PC-3 (cell line): ENCODE measurements around the gene MAP2K5. TPM values are rescaled to one million over a fixed set of nuclear protein-coding genes. Genes with fewer than 3 reads are reported as not detected.

Experiments used
- ATAC-seq: fragments of 200-7000 bp; cut with Tn5 transposase; 2 replicates; pipeline ENCODE4 v1.9.1; 2020; ENCODE audit warnings: mild to moderate bottlenecking, moderate library complexity
- BruUV-seq: library from RNA; stranded (reverse); fragments of 400-500 nt; replicated peaks from 2 replicates; lab custom pipeline; 2021; lab: Mats Ljungman, UMichigan
- CTCF ChIA-PET: fragments of 300-600 bp; sonication (Branson Sonifier 250); formaldehyde crosslinking; loops from one replicate; lab custom pipeline; 2022; ENCODE audit warnings: antibody characterized with exemption; lab: Charles Lee
- POLR2A ChIA-PET: fragments of 300-600 bp; sonication (Branson Sonifier 250); formaldehyde crosslinking; loops from one replicate; lab custom pipeline; 2022; ENCODE audit warnings: antibody characterized with exemption; ENCODE audit not compliant: unreplicated experiment; lab: Charles Lee
- DNase-seq: peaks from one replicate; pipeline ENCODE4 v3.0.0-alpha.2; 2015
- H2AFZ ChIP-seq: fragments of 300-600 bp; sonication (generic); 2 replicates; pipeline ENCODE4 v1.6.0; 2016; ENCODE audit warnings: antibody characterized with exemption, low read length
- H3F3A ChIP-seq: fragments of 300-600 bp; sonication (generic); one replicate; pipeline ENCODE4 v1.6.0; 2017; ENCODE audit warnings: antibody characterized with exemption, low read length, control low read depth, mild to moderate bottlenecking; ENCODE audit not compliant: unreplicated experiment
- H3K27ac ChIP-seq: fragments of 300-600 bp; sonication (generic); 2 replicates; pipeline ENCODE4 v1.5.1; 2016; ENCODE audit warnings: mild to moderate bottlenecking, low read length
- H3K27me3 ChIP-seq: fragments of 300-600 bp; sonication (generic); 2 replicates; pipeline ENCODE4 v1.6.1; 2016; ENCODE audit warnings: low read length, mixed read lengths
- H3K36me3 ChIP-seq: fragments of 300-600 bp; sonication (generic); 2 replicates; pipeline ENCODE4 v1.6.1; 2016; ENCODE audit warnings: low read depth, mixed run types, low read length, mixed read lengths
- H3K4me1 ChIP-seq: fragments of 300-600 bp; sonication (generic); 2 replicates; pipeline ENCODE4 v1.5.1; 2016; ENCODE audit warnings: low read length; ENCODE audit not compliant: insufficient read depth
- H3K4me2 ChIP-seq: fragments of 300-600 bp; sonication (generic); 2 replicates; pipeline ENCODE4 v1.6.0; 2016; ENCODE audit warnings: low read length
- H3K4me3 ChIP-seq: fragments of 300-600 bp; sonication (generic); 2 replicates; pipeline ENCODE4 v1.5.1; 2016; ENCODE audit warnings: mild to moderate bottlenecking, low read length, mixed read lengths
- H3K79me2 ChIP-seq: fragments of 300-600 bp; sonication (generic); 2 replicates; pipeline ENCODE4 v1.6.1; 2017; ENCODE audit warnings: low read length, mixed read lengths
- H3K9ac ChIP-seq: fragments of 300-600 bp; sonication (generic); 2 replicates; pipeline ENCODE4 v1.6.0; 2016; ENCODE audit warnings: mild to moderate bottlenecking, low read length
- H3K9me2 ChIP-seq: fragments of 300-600 bp; sonication (generic); replicated peaks from 2 replicates; pipeline ENCODE4 v1.6.1; 2016; ENCODE audit warnings: mixed run types, low read length, mixed read lengths
- H3K9me3 ChIP-seq: fragments of 300-600 bp; sonication (generic); 2 replicates; pipeline ENCODE4 v1.6.1; 2016; ENCODE audit warnings: low read length, mixed read lengths
- H4K20me1 ChIP-seq: fragments of 300-600 bp; sonication (generic); 2 replicates; pipeline ENCODE4 v1.6.1; 2016; ENCODE audit warnings: low read length, mixed read lengths
- CTCF ChIP-seq: fragments of 300-600 bp; sonication (generic); conservative IDR thresholded peaks from 2 replicates; pipeline ENCODE4 v1.5.1; 2017; ENCODE audit warnings: antibody characterized with exemption, low read depth, mild to moderate bottlenecking, low read length
- EZH2 ChIP-seq: fragments of 300-600 bp; sonication (generic); IDR thresholded peaks from one replicate; pipeline ENCODE4 v1.6.1; 2017; ENCODE audit warnings: antibody characterized with exemption, mild to moderate bottlenecking, low read length; ENCODE audit not compliant: unreplicated experiment
- EZH2phosphoT487 ChIP-seq: fragments of 300-600 bp; sonication (generic); IDR thresholded peaks from 2 replicates; pipeline ENCODE4 v1.6.1; 2018; ENCODE audit warnings: mild to moderate bottlenecking, antibody characterized with exemption, low read length, borderline replicate concordance
- intact Hi-C: fragments of 100-400 bp; cut with micrococcal nuclease; formaldehyde crosslinking; loops from 2 replicates; pipeline ENCODE4 v1.9.0; 2023
- total RNA-seq: library from RNA; depleted of rRNA; stranded (reverse); fragments of >200 nt; gene quantifications from 2 replicates; pipeline ENCODE4 v1.2.3, GENCODE V29; 2014

The MAP2K5 gene
- total RNA-seq, 1 experiment from 2014 or later: 5.5 TPM

GRCh38 chr15:67544475-67544874 lies 2.0 kb downstream of the MAP2K5 start:
- no peak overlapping the region for H3K4me2 ChIP-seq
- H3K27me3 ChIP-seq: no peaks in the 10 kb centered on the region
- no peaks in the 10 kb centered on the region for H3F3A ChIP-seq
- H3K4me1 ChIP-seq: peaks cover 16% of the 10 kb centered on the region
- DNase-seq (no peak), ATAC-seq (no peak)
- H3K9me3 ChIP-seq: no peaks in the 10 kb centered on the region
- TF ChIP-seq EZH2 (no peak), EZH2phosphoT487 (no peak), CTCF (no peak)
- no peak overlapping the region for H2AFZ ChIP-seq
- peaks cover 14% of the 10 kb centered on the region; the same call in 1 of the 2 replicates for H3K79me2 ChIP-seq
- POLR2A ChIA-PET: no interaction called here
- CTCF ChIA-PET: no interaction called here
- no peaks in the 10 kb centered on the region for H4K20me1 ChIP-seq
- no peaks in the 10 kb centered on the region for H3K9me2 ChIP-seq
- no peak overlapping the region for H3K9ac ChIP-seq
- no TSS peak for BruUV-seq
- intact Hi-C loops: no loop called here
- H3K36me3 ChIP-seq: no peaks in the 10 kb centered on the region
- H3K4me3 ChIP-seq: no peak overlapping the region
- H3K27ac ChIP-seq: no peak overlapping the region

GRCh38 chr15:67545864-67546263 lies 3.4 kb downstream of the MAP2K5 start:
- no peaks in the 10 kb centered on the region for H4K20me1 ChIP-seq
- no peaks in the 10 kb centered on the region for H3K27me3 ChIP-seq
- peaks cover 13% of the 10 kb centered on the region for H3K4me1 ChIP-seq
- no peaks in the 10 kb centered on the region for H3K36me3 ChIP-seq
- no TSS peak for BruUV-seq
- H2AFZ ChIP-seq: no peak overlapping the region
- ChIA-PET POLR2A (no interaction called here), CTCF (no interaction called here)
- H3K4me2 ChIP-seq: no peak overlapping the region
- TF ChIP-seq CTCF (no peak), EZH2phosphoT487 (no peak), EZH2 (no peak)
- no peak overlapping the region for H3K9ac ChIP-seq
- intact Hi-C loops: no loop called here
- H3F3A ChIP-seq: no peaks in the 10 kb centered on the region
- H3K9me3 ChIP-seq: no peaks in the 10 kb centered on the region
- no peak overlapping the region for H3K27ac ChIP-seq
- DNase-seq (no peak), ATAC-seq (no peak)
- H3K79me2 ChIP-seq: peaks cover 14% of the 10 kb centered on the region; the same call in 1 of the 2 replicates
- H3K4me3 ChIP-seq: no peak overlapping the region
- no peaks in the 10 kb centered on the region for H3K9me2 ChIP-seq

- Histone ChIP-seq H3K9ac (no peak overlapping the region), H3K27me3 (no peaks in the 10 kb centered on the region), H3K36me3 (no peaks in the 10 kb centered on the region), H3F3A (no peaks in the 10 kb centered on the region), H3K9me3 (no peaks in the 10 kb centered on the region), H3K9me2 (no peaks in the 10 kb centered on the region), H3K4me1 (peaks cover 8% of the 10 kb centered on the region; the same call in 1 of the 2 replicates), H3K27ac (no peak overlapping the region), H3K4me3 (no peak overlapping the region), H4K20me1 (no peaks in the 10 kb centered on the region), H2AFZ (no peak overlapping the region), H3K79me2 (peaks cover 9% of the 10 kb centered on the region; the same call in 1 of the 2 replicates), H3K4me2 (no peak overlapping the region)
- ATAC-seq: no peak
- ChIA-PET POLR2A (no interaction called here), CTCF (no interaction called here)
- TF ChIP-seq CTCF (no peak), EZH2 (no peak), EZH2phosphoT487 (no peak)
- no peak for DNase-seq
- intact Hi-C loops: no loop called here
- BruUV-seq: no TSS peak
Observed at GRCh38 chr15:67547064-67547463, 4.6 kb downstream of the MAP2K5 start.
